SH-SY5Y (cell line): ENCODE results near the gene TMEM117.

Experiments
- GATA2 ChIP-seq: IDR thresholded peaks from 2 replicates; pipeline ENCODE4 v1.6.1; 2011; ENCODE audit warnings: mild to moderate bottlenecking, low read depth, low read length
- GATA3 ChIP-seq: IDR thresholded peaks from 2 replicates; pipeline ENCODE4 v1.6.1; 2011; ENCODE audit warnings: low read depth, mild to moderate bottlenecking, low read length, moderate library complexity

GRCh38 chr12:44381341-44381740 lies 545.5 kb downstream of the TMEM117 start:
- TF ChIP-seq GATA2 (no peak), GATA3 (no peak)
